GM10847 (cell line): Measurements from ENCODE around the gene SPOCK1.

Source experiments
- POLR2A ChIP-seq: IDR thresholded peaks from 2 replicates; pipeline ENCODE4 v1.6.1; 2011; ENCODE audit not compliant: insufficient read length; ENCODE audit errors: extremely low read depth

SPOCK1 gene

GRCh38 chr5:137034764-137035479, 464.2 kb downstream of the SPOCK1 start:
- TF ChIP-seq POLR2A, result no peak

- no peak for TF ChIP-seq POLR2A
Observed at GRCh38 chr5:137034213-137034612, 464.9 kb downstream of the SPOCK1 start.

- no peak for TF ChIP-seq POLR2A
Observed at GRCh38 chr5:137032929-137033328, 466.2 kb downstream of the SPOCK1 start.

- TF ChIP-seq POLR2A, result no peak
Observed at GRCh38 chr5:137027758-137028157, 471.4 kb downstream of the SPOCK1 start.

- TF ChIP-seq POLR2A, result no peak
Observed at GRCh38 chr5:137026296-137026695, 472.8 kb downstream of the SPOCK1 start.

- no peak for TF ChIP-seq POLR2A
Observed at GRCh38 chr5:137024044-137024443, 475.1 kb downstream of the SPOCK1 start.

- TF ChIP-seq POLR2A, result no peak
Observed at GRCh38 chr5:137023371-137023770, 475.8 kb downstream of the SPOCK1 start.

GRCh38 chr5:137022725-137023124, 476.4 kb downstream of the SPOCK1 start:
- no peak for TF ChIP-seq POLR2A

- no peak for TF ChIP-seq POLR2A
Observed at GRCh38 chr5:137022043-137022442, 477.1 kb downstream of the SPOCK1 start.

- no peak for TF ChIP-seq POLR2A
Observed at GRCh38 chr5:137019229-137019628, 479.9 kb downstream of the SPOCK1 start.

- no peak for TF ChIP-seq POLR2A
Observed at GRCh38 chr5:137016783-137017324, 482.3 kb downstream of the SPOCK1 start.

GRCh38 chr5:137015540-137016116, 483.5 kb downstream of the SPOCK1 start:
- TF ChIP-seq POLR2A, result no peak

- TF ChIP-seq POLR2A, result no peak
Observed at GRCh38 chr5:137014731-137015130, 484.4 kb downstream of the SPOCK1 start.

GRCh38 chr5:137010226-137010625, 488.9 kb downstream of the SPOCK1 start:
- no peak for TF ChIP-seq POLR2A

- no peak for TF ChIP-seq POLR2A
Observed at GRCh38 chr5:137004279-137004678, 494.8 kb downstream of the SPOCK1 start.

GRCh38 chr5:137001026-137001569, 498.0 kb downstream of the SPOCK1 start:
- TF ChIP-seq POLR2A, result no peak
